CD14-positive monocyte (primary cell): ENCODE measurements around the gene CELF5. TPM values are rescaled to one million over a fixed set of nuclear protein-coding genes. Genes with fewer than 3 reads are reported as not detected.

Experiments used
- DNase-seq, 3 donors: peaks; one replicate each; pipeline ENCODE4 v3.0.0-alpha.2; 2011 to 2022
- H2AFZ ChIP-seq: 2 replicates; pipeline ENCODE4 v1.6.0; 2012; ENCODE audit warnings: mild to moderate bottlenecking, low read depth, low read length, inconsistent platforms; ENCODE audit not compliant: insufficient read depth, poor library complexity, severe bottlenecking
- H3K27ac ChIP-seq, 2 donors: 1 replicate in 1 of 2; 2 replicates in 1 of 2; pipeline ENCODE4 v1.5.1; 2012 to 2013; ENCODE audit warnings: low read length in 2 of 2, control low read depth in 1 of 2, inconsistent platforms in 1 of 2, low read depth in 1 of 2, mild to moderate bottlenecking in 1 of 2
- H3K27me3 ChIP-seq, 2 donors: one replicate each; pipeline versions ENCODE4 v1.6.0 to v1.6.1; 2011 to 2013; ENCODE audit warnings: low read length in 2 of 2; ENCODE audit not compliant: control insufficient read depth in 2 of 2, insufficient read depth in 2 of 2
- H3K36me3 ChIP-seq, 2 donors: replicated peaks in 1 of 2; 1 replicate in 1 of 2; 2 replicates in 1 of 2; pipeline versions ENCODE4 v1.5.1 to v1.6.1; 2012 to 2013; ENCODE audit warnings: low read length in 2 of 2, control low read depth in 1 of 2, inconsistent platforms in 1 of 2, mild to moderate bottlenecking in 1 of 2; ENCODE audit not compliant: insufficient read depth in 2 of 2, control insufficient read depth in 1 of 2
- H3K4me1 ChIP-seq, 2 donors: 1 replicate in 1 of 2; 2 replicates in 1 of 2; pipeline versions ENCODE4 v1.5.1 to v1.6.1; 2012 to 2013; ENCODE audit warnings: low read length in 2 of 2, control low read depth in 1 of 2, inconsistent platforms in 1 of 2, mild to moderate bottlenecking in 1 of 2, moderate library complexity in 1 of 2; ENCODE audit not compliant: insufficient read depth in 2 of 2, control insufficient read depth in 1 of 2
- H3K4me2 ChIP-seq: replicated peaks from 2 replicates; pipeline ENCODE3; 2012; ENCODE audit warnings: low read length, moderate library complexity, mild to moderate bottlenecking; ENCODE audit not compliant: poor library complexity, severe bottlenecking; ENCODE audit errors: extremely low read depth
- H3K4me3 ChIP-seq, 3 experiments: fragments of 200-600 bp in 1 of 3; sonication (generic) in 1 of 3; replicated peaks in 1 of 3; 1 replicate in 2 of 3; 2 replicates in 1 of 3; pipeline ENCODE4 v1.5.1; 2011 to 2013; ENCODE audit warnings: low read length in 3 of 3, mild to moderate bottlenecking in 3 of 3, control low read depth in 2 of 3, low read depth in 2 of 3, inconsistent platforms in 1 of 3, moderate library complexity in 1 of 3
- H3K79me2 ChIP-seq: 2 replicates; pipeline ENCODE4 v1.6.0; 2012; ENCODE audit warnings: mild to moderate bottlenecking, control low read depth, inconsistent platforms, low read length, moderate library complexity; ENCODE audit not compliant: insufficient read depth
- H3K9ac ChIP-seq: 2 replicates; pipeline ENCODE4 v1.6.0; 2017; ENCODE audit warnings: low read length, mild to moderate bottlenecking; ENCODE audit not compliant: insufficient read depth, poor library complexity, severe bottlenecking
- H3K9me3 ChIP-seq, 2 donors: replicated peaks in 1 of 2; 1 replicate in 1 of 2; 2 replicates in 1 of 2; pipeline versions ENCODE4 v1.5.1 to v1.6.1; 2012 to 2013; ENCODE audit warnings: low read length in 2 of 2, control low read depth in 1 of 2; ENCODE audit not compliant: control insufficient read depth in 1 of 2, insufficient read depth in 1 of 2
- H4K20me1 ChIP-seq: 2 replicates; pipeline ENCODE4 v1.6.0; 2012; ENCODE audit warnings: mild to moderate bottlenecking, low read length, control low read depth, moderate library complexity; ENCODE audit not compliant: insufficient read depth
- H3K27ac Mint-ChIP-seq, 7 donors: one replicate each; pipeline ENCODE4 v1.8.0; 2020; ENCODE audit warnings: mild to moderate bottlenecking in 7 of 7, mixed read lengths in 7 of 7, moderate library complexity in 6 of 7, inconsistent platforms in 2 of 7
- H3K27me3 Mint-ChIP-seq, 3 donors: one replicate each; pipeline ENCODE4 v1.8.0; 2021 to 2022; ENCODE audit warnings: low read depth in 3 of 3, mild to moderate bottlenecking in 3 of 3, mixed read lengths in 3 of 3, moderate library complexity in 3 of 3, inconsistent platforms in 1 of 3
- H3K36me3 Mint-ChIP-seq, 2 donors: one replicate each; pipeline ENCODE4 v1.8.0; 2020; ENCODE audit warnings: mixed read lengths in 2 of 2, inconsistent platforms in 1 of 2, mild to moderate bottlenecking in 1 of 2
- H3K4me1 Mint-ChIP-seq: one replicate; pipeline ENCODE4 v1.8.0; 2020; ENCODE audit warnings: mild to moderate bottlenecking, mixed read lengths
- H3K4me3 Mint-ChIP-seq, 2 donors: one replicate each; pipeline ENCODE4 v1.8.0; 2020; ENCODE audit warnings: mild to moderate bottlenecking in 2 of 2, mixed read lengths in 2 of 2, moderate library complexity in 1 of 2
- H3K9me3 Mint-ChIP-seq, 7 donors: one replicate each; pipeline ENCODE4 v1.8.0; 2020 to 2022; ENCODE audit warnings: mixed read lengths in 7 of 7, mild to moderate bottlenecking in 6 of 7, moderate library complexity in 6 of 7, inconsistent platforms in 2 of 7
- WGBS: methylation state at CpG from one replicate; pipeline ENCODE4 v1.1.5; 2013; ENCODE audit warnings: missing lambda C conversion rate; ENCODE audit not compliant: insufficient coverage; 5-methylcytosine and 5-hydroxymethylcytosine counted together
- intact Hi-C, 2 donors: fragments of 100-400 bp; cut with micrococcal nuclease; formaldehyde crosslinking; loops; one replicate each; pipeline versions ENCODE4 v1.15.0 to v1.15.1; 2023
- polyA plus RNA-seq, 3 donors: library from polyadenylated mRNA; depleted of rRNA in 1 of 3; unstranded in 2 of 3; stranded (reverse) in 1 of 3; fragments of 300-500 nt in 2 of 3; fragments of >200 nt in 1 of 3; fragmentation: Illumina TruSeq in 2 of 3; gene quantifications; 1 replicate in 2 of 3; 2 replicates in 1 of 3; pipeline ENCODE4 v1.2.3, GENCODE V29; 2012 to 2021
- TF ChIP-seq, protein P1 (sequence below): fragments of 200-600 bp; IDR thresholded peaks from one replicate; pipeline ENCODE4 v1.8.0; 2022; ENCODE audit warnings: antibody characterized with exemption, mild to moderate bottlenecking

CELF5 gene
- polyA plus RNA-seq, 3 donors, result not detected

DNA sequence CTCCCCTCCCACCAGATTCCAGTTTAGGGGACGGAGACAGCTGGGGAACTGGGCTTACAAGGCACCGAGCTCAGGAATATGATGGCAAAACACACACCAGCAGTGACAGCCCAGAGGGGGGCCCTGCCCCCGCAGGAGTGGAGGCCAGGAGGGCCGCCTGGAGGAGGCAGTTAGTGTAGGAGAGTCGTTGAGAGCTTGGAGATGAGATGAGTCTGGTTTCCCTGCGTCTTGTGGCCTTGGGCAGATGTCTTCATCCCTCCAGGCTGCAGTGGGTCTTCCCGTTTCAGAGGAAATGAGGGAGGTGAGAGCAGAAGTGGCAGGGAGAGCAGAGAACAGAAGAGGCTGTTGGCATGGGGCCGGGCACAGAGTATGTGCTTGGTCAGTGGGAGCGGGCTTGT lies 4.9 kb downstream of the CELF5 start:
- peaks cover 9 to 53% of the 10 kb centered on the region in 2 donors for H3K27me3 ChIP-seq
- intact Hi-C loops, result no loop called here
- H3K4me3 Mint-ChIP-seq, result peak overlapping the region in 1 of 2 donors; percentile 43
- no peak overlapping the region for H3K9ac ChIP-seq
- peaks cover 0 to 5% of the 10 kb centered on the region in 2 donors for H3K9me3 ChIP-seq
- no peaks in the 10 kb centered on the region for H4K20me1 ChIP-seq
- H3K36me3 Mint-ChIP-seq, result no peaks in the 10 kb centered on the region
- 49% methylated on average over 9 of the region's 9 CpGs for WGBS
- H2AFZ ChIP-seq, result no peak overlapping the region
- DNase-seq, result no peak
- TF ChIP-seq, protein P1, sequence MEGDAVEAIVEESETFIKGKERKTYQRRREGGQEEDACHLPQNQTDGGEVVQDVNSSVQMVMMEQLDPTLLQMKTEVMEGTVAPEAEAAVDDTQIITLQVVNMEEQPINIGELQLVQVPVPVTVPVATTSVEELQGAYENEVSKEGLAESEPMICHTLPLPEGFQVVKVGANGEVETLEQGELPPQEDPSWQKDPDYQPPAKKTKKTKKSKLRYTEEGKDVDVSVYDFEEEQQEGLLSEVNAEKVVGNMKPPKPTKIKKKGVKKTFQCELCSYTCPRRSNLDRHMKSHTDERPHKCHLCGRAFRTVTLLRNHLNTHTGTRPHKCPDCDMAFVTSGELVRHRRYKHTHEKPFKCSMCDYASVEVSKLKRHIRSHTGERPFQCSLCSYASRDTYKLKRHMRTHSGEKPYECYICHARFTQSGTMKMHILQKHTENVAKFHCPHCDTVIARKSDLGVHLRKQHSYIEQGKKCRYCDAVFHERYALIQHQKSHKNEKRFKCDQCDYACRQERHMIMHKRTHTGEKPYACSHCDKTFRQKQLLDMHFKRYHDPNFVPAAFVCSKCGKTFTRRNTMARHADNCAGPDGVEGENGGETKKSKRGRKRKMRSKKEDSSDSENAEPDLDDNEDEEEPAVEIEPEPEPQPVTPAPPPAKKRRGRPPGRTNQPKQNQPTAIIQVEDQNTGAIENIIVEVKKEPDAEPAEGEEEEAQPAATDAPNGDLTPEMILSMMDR, result no peak
- H3K79me2 ChIP-seq, result no peaks in the 10 kb centered on the region
- peak overlapping the region in 1 of 7 donors; percentile 39 for H3K27ac Mint-ChIP-seq
- no peaks in the 10 kb centered on the region for H3K36me3 ChIP-seq
- H3K27me3 Mint-ChIP-seq, result peaks cover 7 to 47% (median 31%) of the 10 kb centered on the region in 3 donors
- H3K27ac ChIP-seq, result no peak overlapping the region
- H3K4me1 ChIP-seq, result no peaks in the 10 kb centered on the region
- H3K4me2 ChIP-seq, result no peak overlapping the region
- peaks cover 0 to 8% (median 0%) of the 10 kb centered on the region in 7 donors for H3K9me3 Mint-ChIP-seq
- no peaks in the 10 kb centered on the region for H3K4me1 Mint-ChIP-seq
- H3K4me3 ChIP-seq, result no peak overlapping the region

DNA sequence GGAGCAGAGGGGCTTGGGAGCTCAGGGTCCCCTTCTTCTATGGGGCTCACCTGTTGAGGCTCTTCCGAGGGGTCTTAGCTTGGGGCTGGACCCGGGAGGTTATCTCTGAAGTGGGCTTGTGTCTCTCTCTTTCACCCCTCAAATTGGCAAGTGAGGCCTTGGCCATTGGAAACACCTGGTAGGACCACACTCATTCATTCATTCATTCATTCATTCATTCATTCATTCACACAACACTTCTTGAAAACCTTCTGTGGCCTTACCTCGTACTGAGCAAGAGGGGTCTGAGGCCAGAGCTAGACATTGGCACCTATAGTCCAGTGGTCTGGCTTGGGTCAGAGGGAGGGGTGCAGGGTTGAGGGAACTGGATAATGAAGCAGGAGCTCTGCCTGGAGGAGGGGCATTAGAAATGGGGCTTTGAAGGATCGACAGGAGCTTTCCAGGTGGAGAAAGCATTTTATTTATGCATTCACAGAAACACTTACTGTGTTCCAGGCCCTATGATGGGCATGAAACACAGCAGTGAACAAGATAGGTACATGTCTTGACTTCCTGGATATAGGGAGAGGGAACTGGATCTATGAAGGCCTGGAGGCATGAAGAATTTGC lies 5.5 kb downstream of the CELF5 start:
- 100% methylated on average over 1 of the region's 4 CpGs for WGBS
- Histone ChIP-seq H3K4me2 (no peak overlapping the region), H3K27me3 (peaks cover 9 to 53% of the 10 kb centered on the region in 2 donors)

More for the DNA sequence above, 5.5 kb downstream of the CELF5 start:
- TF ChIP-seq, protein P1, result no peak
- Histone ChIP-seq H3K4me3 (no peak overlapping the region), H3K36me3 (no peaks in the 10 kb centered on the region), H3K9me3 (peaks cover 0 to 5% of the 10 kb centered on the region in 2 donors), H3K79me2 (no peaks in the 10 kb centered on the region), H2AFZ (no peak overlapping the region), H4K20me1 (no peaks in the 10 kb centered on the region), H3K27ac (no peak overlapping the region), H3K4me1 (no peaks in the 10 kb centered on the region), H3K9ac (no peak overlapping the region)
- Mint-ChIP-seq H3K9me3 (peaks cover 0 to 11% (median 3%) of the 10 kb centered on the region in 7 donors), H3K27me3 (peaks cover 8 to 44% (median 34%) of the 10 kb centered on the region in 3 donors), H3K27ac (no peak overlapping the region), H3K36me3 (no peaks in the 10 kb centered on the region), H3K4me1 (no peaks in the 10 kb centered on the region), H3K4me3 (peak overlapping the region in 1 of 2 donors; percentile 43)
- intact Hi-C loops, result no loop called here
- no peak for DNase-seq
